GM18858 (cell line): ENCODE measurements around the gene CST6.

ENCODE experiments used
- ATAC-seq: cut with Tn5 transposase; IDR thresholded peaks from one replicate; pipeline ENCODE4 v1.9.1; 2021; ENCODE audit not compliant: unreplicated experiment

The CST6 gene, protein sequence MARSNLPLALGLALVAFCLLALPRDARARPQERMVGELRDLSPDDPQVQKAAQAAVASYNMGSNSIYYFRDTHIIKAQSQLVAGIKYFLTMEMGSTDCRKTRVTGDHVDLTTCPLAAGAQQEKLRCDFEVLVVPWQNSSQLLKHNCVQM

DNA sequence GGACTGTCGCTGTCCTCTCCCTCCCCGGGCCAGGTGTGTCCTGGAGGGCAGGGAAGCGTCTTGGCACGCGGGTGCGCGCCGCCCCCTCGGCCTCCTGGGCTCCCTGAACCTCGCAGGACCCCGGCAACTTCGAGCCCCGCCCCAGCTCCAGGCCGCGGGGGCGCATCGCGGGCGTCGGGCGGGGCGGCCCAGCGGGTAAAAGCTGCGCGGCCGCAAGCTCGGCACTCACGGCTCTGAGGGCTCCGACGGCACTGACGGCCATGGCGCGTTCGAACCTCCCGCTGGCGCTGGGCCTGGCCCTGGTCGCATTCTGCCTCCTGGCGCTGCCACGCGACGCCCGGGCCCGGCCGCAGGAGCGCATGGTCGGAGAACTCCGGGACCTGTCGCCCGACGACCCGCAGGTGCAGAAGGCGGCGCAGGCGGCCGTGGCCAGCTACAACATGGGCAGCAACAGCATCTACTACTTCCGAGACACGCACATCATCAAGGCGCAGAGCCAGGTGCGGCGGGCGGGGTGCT is at the start of gene CST6:
TSS of gene CST6 (plus strand) at position 224 of the 519 bp plus-strand sequence. CDS start at position 261, 37 bp downstream.
- no peak for ATAC-seq

DNA sequence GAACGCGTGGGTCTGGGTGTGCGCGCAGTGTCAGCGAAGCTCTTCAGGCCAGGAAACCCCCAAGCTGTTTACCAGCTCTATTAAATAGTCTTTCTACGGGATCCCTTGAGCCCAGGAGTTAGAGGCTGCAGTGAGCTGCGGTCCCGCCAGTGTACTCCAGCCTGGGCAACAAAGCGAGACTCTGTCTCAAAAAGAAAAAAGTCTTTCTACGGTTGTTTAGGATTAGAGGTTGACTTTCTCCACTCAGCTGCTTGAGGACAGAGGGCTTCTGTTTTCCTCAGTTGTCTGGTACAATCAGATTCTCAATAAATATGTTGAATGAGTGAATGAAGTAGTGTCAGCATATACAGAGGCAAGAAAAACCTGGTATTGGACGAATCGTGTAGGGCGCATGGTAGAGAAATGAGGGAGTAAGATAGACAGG is 49.7 kb upstream of the CST6 start:
- no peak for ATAC-seq

DNA sequence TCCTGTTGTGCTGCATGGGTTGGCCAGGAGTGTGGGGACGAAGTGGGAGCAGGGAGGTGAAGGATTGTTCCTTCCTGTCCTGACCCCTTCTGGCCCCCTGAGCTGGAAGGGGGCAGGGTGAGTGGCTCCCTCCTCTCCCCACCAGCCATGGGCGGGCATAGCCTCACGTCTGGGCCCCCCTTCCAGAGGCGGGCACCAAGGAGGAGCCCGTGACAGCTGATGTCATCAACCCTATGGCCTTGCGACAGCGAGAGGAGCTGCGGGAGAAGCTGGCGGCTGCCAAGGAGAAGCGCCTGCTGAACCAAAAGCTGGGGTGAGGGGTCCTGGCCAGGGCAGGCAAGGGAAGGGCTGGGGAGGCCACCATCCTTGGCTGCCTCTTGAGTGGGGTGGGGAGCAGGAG is 46.9 kb upstream of the CST6 start:
- no peak for ATAC-seq

DNA sequence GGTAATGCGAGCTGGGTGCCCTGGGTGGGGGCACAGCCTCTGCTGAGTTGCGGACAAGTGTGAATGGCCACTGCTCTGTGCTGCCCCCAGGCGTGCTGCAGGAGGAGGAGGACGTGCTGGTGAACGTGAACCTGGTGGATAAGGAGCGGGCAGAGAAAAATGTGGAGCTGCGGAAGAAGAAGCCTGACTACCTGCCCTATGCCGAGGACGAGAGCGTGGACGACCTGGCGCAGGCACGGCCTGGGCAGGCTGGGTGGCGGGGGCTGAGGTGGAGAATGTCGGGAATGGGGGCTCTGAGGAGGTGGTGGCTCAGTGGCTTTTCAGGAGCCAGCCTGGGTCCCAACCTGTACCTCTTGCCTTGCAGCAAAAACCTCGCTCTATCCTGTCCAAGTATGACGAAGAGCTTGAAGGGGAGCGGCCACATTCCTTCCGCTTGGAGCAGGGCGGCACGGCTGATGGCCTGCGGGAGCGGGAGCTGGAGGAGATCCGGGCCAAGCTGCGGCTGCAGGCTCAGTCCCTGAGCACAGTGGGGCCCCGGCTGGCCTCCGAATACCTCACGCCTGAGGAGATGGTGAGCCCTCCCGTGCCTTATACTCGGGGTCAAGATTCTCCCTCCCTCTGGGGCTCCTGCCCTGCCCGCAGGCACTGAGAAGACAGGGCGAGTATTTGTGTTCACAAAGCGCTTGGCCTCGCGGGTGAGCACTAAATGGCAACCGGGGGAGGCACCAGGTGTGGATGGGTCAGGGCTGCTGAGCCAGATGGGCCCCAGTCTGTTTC is 45.6 kb upstream of the CST6 start:
- ATAC-seq = no peak

DNA sequence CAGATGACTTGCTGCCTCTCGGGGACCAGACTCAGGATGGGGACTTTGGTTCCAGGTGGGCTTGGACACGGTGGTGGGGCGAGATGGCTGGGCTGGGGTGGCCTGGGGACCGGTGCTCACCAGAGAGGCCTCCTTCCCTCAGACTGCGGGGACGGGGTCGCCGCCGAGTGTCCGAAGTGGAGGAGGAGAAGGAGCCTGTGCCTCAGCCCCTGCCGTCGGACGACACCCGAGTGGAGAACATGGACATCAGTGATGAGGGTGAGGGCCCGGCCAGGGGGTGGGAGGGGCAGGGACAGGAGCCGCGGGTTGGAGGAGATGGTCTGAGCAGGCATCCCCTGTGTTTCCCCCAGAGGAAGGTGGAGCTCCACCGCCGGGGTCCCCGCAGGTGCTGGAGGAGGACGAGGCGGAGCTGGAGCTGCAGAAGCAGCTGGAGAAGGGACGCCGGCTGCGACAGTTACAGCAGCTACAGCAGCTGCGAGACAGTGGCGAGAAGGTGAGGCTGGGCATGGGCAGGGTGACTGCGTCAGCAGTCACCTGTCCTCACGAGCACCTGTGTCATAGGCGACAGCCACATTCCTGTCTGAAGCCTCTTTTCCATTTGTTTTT is 44.4 kb upstream of the CST6 start:
- no peak for ATAC-seq

DNA sequence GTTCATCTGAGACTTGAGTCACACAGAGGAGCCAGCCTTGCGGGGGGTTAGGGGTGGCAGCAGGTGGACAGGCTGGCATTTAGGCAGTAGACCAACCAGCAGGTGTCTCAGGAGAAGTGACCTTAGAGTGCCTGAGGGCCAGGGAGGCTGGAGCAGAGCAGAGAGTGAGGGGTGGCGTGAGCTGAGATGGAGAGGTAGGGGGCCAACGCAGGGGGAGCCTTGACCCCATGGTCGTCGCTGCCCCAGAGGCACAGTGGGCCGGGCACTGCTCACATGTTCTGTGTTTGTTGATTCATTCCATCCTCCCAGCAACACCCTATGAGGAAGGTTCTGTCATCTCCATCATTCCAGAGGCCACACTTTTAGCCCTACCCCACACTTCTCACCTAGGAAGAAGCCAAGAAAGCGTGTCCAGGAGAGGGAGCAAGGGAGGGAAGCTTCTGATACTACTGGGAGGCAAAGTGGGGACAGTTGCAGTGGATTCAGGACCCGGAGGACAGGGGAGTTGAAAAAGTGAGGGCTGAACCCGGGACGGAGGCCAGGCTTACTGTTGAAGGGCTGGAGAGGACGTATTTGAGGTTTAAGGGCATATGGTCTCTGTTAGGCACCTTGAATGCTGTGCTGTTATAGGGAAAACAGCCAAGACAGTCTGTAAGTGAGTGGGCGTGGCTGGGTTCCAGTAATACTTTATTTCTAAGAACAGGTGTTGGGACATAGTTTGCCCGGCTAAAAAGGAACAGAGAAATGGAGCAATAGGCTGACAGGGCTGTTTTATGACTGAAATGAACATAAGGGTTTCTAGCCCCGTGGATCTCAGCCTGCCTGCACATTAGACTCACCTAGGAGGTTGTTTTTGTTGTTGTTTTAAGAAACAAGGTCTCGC is 43.0 kb upstream of the CST6 start:
- ATAC-seq = no peak

DNA sequence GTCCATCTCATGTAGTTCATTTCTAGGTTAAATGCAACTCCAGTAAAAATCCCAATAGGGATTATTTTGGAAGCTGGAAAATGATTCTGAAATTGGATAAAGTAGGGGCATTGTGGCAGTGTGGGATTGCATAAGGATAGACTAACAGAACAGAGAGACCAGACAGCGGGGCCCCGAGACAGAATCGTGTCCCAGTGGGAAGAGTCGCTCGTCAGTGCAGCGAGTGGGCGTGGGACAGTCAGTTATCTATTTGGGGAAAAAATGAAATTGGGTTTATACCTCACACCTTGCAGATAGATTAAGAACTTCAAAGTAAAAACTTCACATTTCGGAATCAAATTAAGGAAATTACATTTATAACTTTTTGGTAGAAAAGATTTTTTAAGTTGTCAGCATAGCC is 39.7 kb upstream of the CST6 start:
- no peak for ATAC-seq

DNA sequence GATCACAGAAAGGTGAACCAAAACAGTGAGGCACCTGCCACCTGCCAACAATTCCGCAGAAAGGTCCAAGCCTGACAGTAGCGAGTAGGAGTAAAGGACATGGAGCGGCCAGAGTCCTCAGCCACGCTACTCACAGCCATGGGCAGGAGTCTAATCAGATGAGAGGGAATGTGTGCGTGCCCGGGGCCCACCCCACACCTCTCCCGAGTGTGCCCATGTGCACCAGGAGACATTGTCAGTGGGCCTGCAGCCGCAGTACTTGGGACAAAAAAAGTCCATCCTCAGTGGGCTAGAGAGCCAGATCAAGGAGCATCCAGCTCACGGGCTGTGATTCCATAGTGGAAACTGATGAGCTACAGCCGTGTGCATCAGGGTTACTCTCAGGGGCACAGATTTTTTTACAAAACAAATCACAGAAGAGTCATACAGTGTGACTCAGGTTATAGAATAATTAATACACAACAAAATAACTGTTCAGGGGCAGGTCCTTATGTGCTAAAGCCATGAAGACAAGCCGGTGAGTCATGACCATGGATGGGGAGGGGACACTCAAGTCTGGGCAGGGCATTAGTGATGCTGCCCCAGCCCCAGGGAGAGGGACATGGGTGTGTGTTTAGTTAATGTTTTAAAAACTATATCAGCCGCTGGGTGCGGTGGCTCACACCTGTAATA is 38.2 kb upstream of the CST6 start:
- ATAC-seq = no peak

DNA sequence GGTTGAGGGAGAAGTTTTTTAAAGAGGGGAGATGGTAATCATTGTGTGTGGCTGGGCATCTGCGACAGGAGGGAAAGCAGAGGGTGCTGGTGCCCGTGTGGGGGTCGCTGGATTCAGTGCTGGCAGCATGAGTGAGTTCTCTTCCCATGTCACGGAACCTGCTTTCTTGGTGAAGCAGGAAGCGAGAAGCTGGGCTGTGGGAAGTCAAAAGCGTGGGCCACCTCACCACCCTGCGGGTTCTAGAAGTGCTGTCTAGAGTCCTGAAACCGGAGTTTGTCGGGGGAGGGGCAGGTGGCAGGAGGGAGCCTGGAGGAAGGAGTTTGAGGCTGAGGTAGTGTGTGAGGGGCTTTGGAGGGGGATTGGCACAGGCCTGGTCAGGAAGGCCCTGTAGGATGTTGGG is 36.0 kb upstream of the CST6 start:
- no peak for ATAC-seq

DNA sequence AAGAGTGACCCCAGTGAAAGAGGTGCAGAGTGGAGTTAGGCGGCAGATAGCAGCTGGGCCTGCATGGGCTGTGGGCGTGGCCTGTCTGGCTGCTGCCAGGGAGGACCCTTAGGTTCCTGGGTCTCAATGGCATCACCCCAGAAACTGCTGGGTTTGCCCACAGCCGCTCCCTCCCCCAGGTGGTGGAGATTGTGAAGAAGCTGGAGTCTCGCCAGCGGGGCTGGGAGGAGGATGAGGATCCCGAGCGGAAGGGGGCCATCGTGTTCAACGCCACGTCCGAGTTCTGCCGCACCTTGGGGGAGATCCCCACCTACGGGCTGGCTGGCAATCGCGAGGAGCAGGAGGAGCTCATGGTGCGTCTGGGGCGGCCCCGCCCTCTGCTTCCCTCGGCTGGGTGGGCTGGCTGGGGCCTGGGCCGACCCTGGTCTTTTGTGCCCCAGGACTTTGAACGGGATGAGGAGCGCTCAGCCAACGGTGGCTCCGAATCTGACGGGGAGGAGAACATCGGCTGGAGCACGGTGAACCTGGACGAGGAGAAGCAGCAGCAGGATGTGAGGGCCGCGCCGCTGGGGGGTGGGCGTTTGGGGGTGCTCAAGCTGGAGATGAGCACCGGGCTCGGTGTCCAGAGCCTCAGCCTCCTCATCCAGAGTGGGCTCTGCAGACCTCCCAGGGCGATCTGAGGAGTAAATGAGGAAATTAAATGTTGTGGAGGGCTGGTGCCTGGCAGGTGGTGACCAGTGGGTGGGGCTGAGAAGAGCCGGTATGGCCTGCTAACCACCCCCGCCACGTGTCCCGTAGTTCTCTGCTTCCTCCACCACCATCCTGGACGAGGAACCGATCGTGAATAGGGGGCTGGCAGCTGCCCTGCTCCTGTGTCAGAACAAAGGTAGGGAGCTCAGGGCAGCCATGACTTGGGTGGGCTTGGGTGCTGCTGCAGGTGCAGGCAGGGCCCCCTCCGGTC is 35.3 kb upstream of the CST6 start:
- no peak for ATAC-seq

DNA sequence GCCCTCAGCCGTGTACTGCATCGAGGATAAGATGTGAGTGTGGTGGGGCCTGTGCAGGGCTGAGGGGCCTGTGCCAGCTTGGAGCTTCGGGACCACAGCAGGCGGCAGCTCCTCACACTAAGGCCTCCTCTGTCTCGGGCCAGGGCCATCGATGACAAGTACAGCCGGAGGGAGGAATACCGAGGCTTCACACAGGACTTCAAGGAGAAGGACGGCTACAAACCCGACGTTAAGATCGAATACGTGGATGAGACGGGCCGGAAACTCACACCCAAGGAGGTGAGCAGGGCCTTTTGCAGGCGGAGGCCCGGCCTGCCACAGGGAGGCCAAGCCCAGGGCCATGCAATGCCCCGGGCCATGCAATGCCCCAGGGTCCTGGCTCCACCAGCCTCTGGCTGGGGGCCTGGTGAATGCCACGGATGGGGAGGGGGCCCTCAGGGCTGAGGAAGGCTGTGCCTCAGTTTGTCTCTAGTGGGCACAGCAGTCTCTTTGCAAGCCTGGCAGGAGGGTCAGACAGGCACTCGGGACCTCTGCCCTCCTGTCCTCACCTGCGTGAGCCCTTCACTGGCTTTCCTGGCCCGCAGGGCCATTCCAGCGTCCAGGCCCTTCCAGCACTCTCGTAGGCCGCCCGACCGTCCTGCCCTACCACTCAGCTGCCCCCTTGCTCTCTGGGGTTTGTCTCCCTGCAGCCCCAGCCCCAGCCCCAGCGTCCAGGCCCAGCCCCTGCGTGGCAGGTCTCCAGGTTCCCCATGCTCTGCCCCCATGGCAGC is 34.0 kb upstream of the CST6 start:
- ATAC-seq = no peak

DNA sequence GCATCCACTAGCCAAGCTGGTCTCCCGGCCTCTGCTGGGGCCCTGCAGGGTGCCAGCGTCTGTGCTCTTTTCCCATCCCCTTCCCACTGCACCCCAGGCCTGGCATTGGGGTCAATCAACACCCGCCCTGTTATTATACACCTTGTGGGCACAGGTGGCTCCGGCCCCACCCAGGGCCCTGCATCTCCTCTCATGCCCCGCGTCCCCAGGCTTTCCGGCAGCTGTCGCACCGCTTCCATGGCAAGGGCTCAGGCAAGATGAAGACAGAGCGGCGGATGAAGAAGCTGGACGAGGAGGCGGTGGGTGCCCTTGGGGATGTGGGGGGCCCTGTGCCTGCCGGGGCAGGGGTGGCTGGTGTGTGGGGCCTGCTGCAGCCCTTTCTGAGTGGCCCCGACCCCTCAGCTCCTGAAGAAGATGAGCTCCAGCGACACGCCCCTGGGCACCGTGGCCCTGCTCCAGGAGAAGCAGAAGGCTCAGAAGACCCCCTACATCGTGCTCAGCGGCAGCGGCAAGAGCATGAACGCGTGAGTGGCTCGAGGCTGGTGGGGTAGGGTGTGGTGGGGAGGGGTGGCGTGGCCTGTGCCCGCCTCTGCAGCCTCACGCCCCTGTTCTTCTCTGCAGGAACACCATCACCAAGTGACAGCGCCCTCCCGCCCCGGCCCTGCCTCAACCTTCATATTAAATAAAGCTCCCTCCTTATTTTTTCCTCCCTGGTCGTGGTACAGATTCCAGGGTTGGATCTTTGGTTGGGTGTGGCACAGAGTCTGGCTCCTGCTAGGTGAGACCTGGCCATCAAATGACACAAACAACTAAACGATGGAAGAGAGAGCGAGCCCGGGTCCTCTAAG is 33.2 kb upstream of the CST6 start:
- ATAC-seq = no peak

DNA sequence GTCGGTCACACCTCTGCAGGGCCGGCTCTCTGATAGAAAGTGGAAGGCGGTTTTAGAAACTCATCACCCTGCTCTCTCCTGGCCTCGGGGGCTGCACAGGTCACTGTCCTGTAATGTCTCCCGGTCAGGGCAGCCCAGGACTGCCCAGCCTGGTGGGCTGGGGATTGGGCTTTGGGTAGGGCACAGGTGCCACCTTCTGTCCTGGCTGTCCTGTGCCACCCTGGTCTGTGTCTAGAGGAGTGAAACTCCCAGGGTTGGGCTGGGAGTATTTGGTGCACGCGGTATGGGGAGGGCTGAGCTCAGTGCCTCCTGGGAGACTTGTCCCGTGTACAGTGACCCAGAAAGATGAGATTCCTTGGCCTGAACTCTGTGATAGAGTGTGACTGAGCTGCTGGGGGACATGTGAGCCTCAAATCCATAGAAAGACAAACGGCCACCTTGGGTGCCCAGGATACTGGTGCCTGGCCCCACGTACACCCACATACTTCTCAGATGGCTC is 32.5 kb upstream of the CST6 start:
- no peak for ATAC-seq

DNA sequence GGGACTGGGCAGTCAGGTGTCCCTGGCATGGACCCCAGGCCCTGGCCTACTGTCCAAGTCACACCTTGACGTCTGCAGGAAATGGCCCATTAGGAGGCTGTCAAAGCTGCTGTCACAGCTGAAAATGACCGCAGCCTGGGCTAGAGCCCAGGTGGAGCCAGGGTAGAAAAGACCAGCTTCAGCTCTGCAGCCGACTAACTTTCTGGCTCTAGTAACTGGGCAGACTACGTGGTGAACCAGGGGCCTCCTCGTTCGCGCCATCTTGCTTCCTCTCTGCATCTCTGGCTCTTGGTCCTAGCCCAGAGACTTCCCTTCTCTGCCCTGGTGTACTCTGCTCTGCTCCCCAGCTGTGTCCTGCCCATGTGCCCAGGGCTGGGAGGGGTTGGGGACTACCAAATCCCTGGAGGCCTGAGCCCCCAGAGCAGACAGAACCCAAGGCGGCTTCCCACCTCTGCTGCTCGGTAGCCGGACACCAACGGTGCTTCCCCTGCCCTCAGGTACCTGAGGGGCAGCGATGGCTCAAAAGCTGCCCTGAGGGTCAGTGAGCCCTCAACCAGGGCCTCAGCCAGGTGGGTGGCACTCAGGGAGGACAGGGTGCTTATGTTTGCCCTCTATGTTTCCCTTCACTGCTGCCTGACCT is 30.6 kb upstream of the CST6 start:
- ATAC-seq = no peak

DNA sequence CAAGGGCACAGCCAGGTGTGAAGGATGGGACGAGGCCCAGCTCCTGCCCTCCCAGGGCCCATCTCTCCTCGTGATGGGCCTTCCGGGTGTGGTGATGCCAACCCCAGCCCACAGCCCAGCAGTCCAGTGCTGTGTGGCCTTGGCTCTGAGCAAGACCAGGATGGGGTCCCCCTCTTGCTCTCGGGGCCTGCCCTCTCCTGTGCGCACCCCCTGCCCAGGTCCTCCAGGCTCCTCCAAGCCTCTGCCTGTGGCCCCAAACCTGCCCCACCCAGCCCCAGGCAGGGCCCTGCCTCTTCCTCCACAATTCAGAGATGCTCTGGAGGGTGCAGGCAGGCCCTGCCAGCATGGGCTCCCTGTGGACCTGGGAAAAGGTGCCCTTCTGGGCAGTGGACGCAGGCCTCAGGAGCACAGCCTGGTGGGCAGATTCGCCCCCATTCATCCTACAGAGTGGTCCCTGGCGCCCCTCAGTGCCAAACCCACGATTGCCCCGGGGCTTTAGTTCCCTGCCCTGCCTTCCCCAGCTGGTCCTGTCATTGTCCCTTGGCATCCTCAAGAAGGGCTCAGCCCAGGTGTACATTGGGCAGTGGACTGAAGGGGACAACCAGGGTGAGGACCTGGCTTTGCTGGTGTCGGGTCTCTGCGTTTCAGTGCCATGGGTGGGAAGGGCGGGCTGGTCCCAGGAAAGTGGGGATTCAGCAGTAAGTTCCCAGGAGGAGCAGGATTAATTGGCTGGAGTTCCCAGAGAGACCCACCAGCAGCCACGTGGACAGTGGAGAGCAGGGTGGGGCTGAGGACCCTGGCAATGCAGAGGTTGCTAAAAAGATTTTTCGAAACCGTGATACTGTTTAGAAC is 29.6 kb upstream of the CST6 start:
- no peak for ATAC-seq
